SKM-1 (cell line): ENCODE data around the gene PTCHD1.

Source experiments
- DNase-seq: peaks from one replicate; lab custom pipeline; 2025; ENCODE audit not compliant: unreplicated experiment; lab: John Stamatoyannopoulos, UW

Gene PTCHD1

GRCh38 chrX:23344904-23345271 is 10.2 kb downstream of the PTCHD1 start:
- no peak for DNase-seq

DNA sequence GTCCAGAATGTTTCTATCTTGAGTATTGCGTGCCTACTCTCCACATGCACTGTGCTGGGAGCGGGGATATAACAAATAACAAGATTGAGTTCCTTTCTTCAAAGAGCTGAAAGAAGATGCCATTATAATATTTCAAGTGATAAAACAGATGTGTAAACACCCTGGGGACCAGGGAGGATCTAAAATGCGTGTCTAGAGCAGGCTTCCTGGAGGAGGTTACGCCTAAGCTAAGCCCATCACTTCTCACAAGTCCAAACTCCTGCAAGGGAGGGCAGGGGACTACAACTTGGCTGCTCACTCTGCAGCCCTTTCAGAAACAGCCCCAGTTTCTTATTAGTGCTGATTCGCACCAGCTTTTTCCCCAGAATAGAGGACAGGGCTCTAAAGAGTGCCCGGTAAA is 21.5 kb downstream of the PTCHD1 start:
- DNase-seq: no peak

DNA sequence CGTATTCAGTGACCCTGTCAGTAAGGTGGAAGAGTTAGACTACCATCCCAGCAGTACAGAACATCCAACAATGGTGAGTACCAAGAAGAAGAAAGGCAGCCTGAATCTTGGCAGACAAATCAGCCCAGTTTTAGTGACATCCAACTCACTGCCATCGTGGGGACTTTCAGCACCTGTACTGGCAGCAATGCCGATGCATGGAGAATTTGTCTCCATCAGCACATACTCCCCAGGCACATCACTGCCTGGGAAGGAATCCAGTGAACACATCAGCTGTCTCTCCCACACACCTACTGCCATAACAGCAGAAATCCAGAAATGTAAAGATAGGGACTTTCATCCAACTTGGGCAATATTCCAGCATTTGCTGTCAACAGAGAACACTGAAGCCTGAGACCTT is 29.8 kb downstream of the PTCHD1 start:
- no peak for DNase-seq

- no peak for DNase-seq
Observed at GRCh38 chrX:23365541-23365940, 30.9 kb downstream of the PTCHD1 start.

DNA sequence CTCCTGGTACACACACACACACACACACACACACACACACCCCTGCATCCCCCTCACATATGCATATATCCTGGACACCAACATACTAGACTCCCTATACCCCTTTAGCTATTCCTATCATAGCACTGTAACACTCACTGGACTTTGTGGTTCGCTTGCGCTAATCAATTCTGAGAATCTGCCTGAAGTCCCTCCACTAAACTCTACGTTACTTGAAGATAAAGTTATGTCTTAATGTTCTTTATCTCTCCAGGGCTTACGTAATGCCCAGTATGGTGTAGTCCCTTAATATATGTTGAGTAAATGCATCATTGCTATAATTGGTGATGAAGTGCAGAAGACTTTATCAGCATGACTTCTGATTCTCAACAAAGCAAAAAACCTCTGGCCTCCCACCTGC is 32.3 kb downstream of the PTCHD1 start:
- no peak for DNase-seq

GRCh38 chrX:23369027-23369426 is 34.4 kb downstream of the PTCHD1 start:
- DNase-seq: no peak

GRCh38 chrX:23372220-23372902 is 37.7 kb downstream of the PTCHD1 start:
- no peak for DNase-seq

DNA sequence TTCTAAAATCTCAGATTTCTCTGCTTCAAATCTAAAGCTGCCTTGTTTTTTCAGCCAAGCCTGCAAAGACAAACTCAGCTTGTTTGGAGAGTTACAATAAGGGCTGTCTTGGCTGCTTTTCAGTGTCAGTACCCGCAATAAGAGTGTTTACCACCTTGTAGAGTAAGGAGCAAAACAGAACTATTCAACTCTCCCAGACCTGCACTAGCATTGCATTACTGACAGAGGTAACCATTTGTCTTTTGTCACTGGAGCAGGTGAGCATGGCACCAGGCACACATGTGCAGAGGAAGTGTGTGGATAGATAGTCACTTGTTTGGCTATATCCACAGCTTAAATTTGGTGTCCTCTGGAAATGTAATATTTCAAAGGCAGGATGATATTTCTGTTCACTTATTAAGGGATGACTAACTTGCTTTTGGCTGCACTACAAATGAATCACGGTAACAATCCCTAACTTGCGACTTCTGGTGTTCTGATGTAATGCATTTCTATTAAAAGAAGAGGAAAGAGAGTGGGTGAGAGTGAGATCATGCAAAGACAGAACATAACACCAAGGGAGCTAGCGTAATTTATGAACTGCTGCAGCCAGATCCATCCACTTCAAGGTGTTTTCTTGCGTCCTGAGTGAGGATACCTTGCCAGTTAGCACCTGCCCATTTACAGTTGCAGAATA is 38.6 kb downstream of the PTCHD1 start:
- DNase-seq: no peak

DNA sequence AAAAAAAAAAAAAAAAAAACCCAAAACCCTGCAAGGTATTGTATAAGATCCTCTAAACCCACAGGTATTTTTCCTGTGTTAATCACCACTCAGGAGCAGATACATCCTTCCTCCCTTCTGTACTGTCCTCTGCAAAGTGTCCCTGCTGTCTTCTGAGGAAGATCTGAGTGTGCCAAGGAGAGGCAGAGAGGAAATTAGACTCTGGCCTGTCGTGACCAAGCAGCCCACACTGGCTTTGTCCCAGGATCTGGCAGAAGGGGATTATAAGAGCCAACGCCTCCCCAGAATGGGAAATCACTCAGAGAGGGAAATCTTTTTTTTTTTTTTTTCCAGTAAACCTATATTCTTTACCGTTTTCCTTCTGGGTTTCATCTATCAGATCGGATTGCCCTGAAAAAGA is 39.6 kb downstream of the PTCHD1 start:
- DNase-seq: no peak

GRCh38 chrX:23376581-23376980 is 41.9 kb downstream of the PTCHD1 start:
- no peak for DNase-seq

DNA sequence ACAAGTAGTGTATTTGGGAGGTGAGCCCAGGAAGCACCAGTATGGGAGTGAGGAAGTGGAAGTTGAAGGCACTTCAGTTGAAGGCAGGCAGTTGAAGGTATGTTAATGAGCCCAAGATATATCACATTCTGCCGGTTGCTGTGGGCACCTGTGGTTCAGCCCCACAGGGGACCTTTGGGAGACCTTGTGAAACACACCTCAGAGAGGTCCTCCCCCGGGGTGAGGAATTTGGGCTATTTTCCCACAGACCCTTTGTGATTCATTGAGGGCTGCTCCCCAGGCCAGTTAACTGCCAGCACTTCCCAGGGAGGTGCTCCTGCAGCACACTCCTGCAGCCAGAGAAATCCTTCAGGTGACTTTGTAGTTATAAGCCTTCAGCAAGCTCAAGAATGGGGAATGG is 45.9 kb downstream of the PTCHD1 start:
- DNase-seq: no peak

DNA sequence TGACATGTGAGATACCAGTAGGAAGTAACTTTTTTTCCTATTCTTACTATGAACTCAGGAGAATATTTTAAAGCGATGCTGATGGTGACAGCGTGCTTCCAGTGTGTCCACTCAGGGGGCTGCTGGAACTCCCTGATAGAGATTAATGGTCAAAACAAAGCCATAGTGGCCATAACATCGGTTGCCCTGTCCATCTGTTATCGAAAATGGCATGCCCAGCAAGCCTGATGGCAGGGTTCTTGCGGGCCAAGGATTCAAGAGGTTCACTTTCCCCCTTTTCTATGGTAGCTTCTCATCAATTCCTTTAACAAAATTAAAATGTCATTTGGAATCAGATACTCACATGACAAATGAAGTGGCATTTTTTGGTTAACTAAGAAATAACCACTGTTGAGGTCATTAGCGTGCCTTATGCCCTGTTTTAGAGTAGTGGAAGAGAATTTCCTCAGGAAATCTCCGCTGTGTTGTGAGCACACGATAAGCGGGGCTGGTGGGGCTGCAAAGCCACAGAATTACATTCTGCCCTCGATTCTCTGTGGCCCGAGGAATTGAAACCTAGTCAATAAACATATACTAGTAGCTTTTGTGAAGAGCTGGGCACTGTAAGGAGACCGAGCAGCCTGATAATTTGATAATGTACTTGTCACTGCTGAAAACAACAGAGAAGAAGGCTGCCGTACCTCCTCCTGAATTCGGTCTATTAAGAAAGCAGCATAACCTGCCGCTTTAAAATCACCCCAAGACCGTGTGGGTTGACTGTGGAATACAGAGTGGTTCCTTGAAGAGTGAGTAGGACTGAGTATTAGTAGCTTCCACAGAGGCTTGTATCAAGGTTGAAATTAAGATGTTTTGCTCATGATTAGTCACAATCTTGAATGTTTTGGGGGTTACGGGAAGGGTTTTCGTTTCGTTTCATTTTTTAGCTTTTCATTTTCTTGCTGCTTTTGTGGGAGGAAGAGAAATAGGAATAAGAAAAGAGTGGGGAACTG is 46.7 kb downstream of the PTCHD1 start:
- no peak for DNase-seq

GRCh38 chrX:23382572-23382971 is 47.9 kb downstream of the PTCHD1 start:
- no peak for DNase-seq

- DNase-seq: no peak
Observed at GRCh38 chrX:23383411-23383810, 48.8 kb downstream of the PTCHD1 start.

DNA sequence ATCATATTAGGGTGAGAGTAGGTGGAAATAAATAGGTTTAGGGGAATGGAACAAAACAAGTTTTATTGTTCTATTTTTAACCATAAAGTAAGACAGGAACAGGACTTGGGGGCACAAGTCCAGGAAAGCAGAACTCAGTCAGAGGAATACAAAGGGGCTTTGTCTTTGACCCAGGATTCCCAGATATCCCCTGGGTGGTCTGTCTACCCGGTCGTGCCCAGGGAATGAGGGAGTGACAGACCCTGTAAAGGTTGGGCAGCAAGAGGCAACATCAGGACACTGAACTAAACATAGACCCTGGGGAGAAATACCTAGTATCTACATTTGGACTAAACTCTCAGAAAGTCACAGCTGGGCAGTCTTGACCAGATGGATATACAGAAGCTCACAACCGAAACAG is 50.6 kb downstream of the PTCHD1 start:
- DNase-seq: no peak

- no peak for DNase-seq
Observed at GRCh38 chrX:23386260-23386659, 51.6 kb downstream of the PTCHD1 start.

GRCh38 chrX:23386726-23387125 is 52.1 kb downstream of the PTCHD1 start:
- no peak for DNase-seq

GRCh38 chrX:23387550-23388184 is 53.0 kb downstream of the PTCHD1 start:
- no peak for DNase-seq

GRCh38 chrX:23389196-23389792 is 54.6 kb downstream of the PTCHD1 start:
- no peak for DNase-seq

DNA sequence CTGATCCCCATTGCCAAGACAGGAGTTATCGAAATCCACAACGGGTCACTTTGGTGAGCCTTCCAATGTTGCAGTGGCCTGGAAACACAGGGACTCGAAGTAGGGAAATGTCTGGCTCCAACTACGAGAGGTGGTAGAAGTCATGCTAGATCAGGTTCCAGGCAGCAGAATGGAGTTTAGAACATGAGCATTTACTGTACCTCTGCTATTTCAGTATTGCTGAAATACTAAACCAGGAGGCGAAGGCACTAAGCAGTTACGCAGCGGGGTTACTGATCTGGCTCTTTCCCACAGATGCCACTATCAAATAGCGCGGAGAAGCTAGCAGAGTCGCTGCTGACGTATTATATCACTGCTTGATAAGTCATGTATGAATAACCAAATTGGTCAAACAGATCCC is 56.3 kb downstream of the PTCHD1 start:
- DNase-seq: no peak

- DNase-seq: no peak
Observed at GRCh38 chrX:23392195-23392594, 57.5 kb downstream of the PTCHD1 start.
